Parathyroid adenoma (tissue), 2 donors: ENCODE measurements around the gene TRERF1.

ENCODE experiments used
- H2AFZ ChIP-seq: fragments of 300-600 bp; sonication (generic); one replicate; pipeline ENCODE4 v1.7.0; 2017; ENCODE audit warnings: antibody characterized with exemption, mild to moderate bottlenecking
- H3K27ac ChIP-seq: fragments of 300-600 bp; sonication (generic); one replicate; pipeline ENCODE4 v1.7.0; 2017
- H3K27me3 ChIP-seq: fragments of 300-600 bp; sonication (generic); one replicate; pipeline ENCODE4 v1.7.0; 2017; ENCODE audit warnings: low read length; ENCODE audit not compliant: control insufficient read depth, insufficient read depth
- H3K36me3 ChIP-seq: fragments of 300-600 bp; sonication (generic); one replicate; pipeline ENCODE4 v1.7.0; 2017; ENCODE audit warnings: low read length; ENCODE audit not compliant: control insufficient read depth, insufficient read depth
- H3K4me1 ChIP-seq: fragments of 300-600 bp; sonication (generic); one replicate; pipeline ENCODE4 v1.7.0; 2017; ENCODE audit warnings: control low read depth
- H3K4me2 ChIP-seq: fragments of 300-600 bp; sonication (generic); one replicate; pipeline ENCODE4 v1.7.0; 2017; ENCODE audit warnings: low read length
- H3K4me3 ChIP-seq: fragments of 300-600 bp; sonication (generic); one replicate; pipeline ENCODE4 v1.7.0; 2017; ENCODE audit warnings: low read depth, low read length
- H3K79me2 ChIP-seq: fragments of 300-600 bp; sonication (generic); one replicate; pipeline ENCODE4 v1.7.0; 2017; ENCODE audit warnings: control low read depth
- H3K9ac ChIP-seq: fragments of 300-600 bp; sonication (generic); one replicate; pipeline ENCODE4 v1.7.0; 2017; ENCODE audit warnings: mild to moderate bottlenecking
- H3K9me3 ChIP-seq: fragments of 300-600 bp; sonication (generic); one replicate; pipeline ENCODE4 v1.7.0; 2017; ENCODE audit warnings: low read length; ENCODE audit not compliant: control insufficient read depth
- TF ChIP-seq, protein P1 (sequence below): fragments of 300-600 bp; sonication (generic); IDR thresholded peaks from one replicate; pipeline ENCODE4 v1.7.0; 2017; ENCODE audit warnings: antibody characterized with exemption, mild to moderate bottlenecking
- donor health status: primary hyperparathyroidism.

TRERF1 gene

DNA sequence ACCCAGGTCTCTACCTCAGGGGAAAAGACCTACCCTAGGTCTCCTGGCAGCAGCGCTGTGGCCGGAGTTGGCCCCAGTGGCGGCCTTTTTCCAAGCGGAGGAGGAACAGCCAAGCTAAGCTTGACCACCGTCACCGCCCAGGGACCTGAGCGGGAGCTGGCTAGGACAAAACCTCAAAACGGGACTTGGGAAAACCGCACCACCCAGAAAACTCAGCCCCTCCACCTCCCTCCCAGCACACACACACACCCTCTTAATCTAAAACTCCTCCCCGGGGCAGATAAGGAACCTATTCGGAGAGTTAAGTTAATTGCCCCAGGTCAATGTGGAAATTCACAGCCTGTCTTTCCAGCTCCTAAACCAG lies 2.7 kb upstream of the TRERF1 start:
- no peaks in the 10 kb centered on the region for H3K9me3 ChIP-seq
- H3K4me2 ChIP-seq: no peak overlapping the region
- H3K27ac ChIP-seq: peak overlapping the region; percentile 93
- H3K27me3 ChIP-seq: no peaks in the 10 kb centered on the region
- H3K9ac ChIP-seq: no peak overlapping the region
- H3K79me2 ChIP-seq: peaks cover 7% of the 10 kb centered on the region
- no peaks in the 10 kb centered on the region for H3K36me3 ChIP-seq
- H3K4me3 ChIP-seq: no peak overlapping the region
- H3K4me1 ChIP-seq: peaks cover 10% of the 10 kb centered on the region
- TF ChIP-seq, protein P1, sequence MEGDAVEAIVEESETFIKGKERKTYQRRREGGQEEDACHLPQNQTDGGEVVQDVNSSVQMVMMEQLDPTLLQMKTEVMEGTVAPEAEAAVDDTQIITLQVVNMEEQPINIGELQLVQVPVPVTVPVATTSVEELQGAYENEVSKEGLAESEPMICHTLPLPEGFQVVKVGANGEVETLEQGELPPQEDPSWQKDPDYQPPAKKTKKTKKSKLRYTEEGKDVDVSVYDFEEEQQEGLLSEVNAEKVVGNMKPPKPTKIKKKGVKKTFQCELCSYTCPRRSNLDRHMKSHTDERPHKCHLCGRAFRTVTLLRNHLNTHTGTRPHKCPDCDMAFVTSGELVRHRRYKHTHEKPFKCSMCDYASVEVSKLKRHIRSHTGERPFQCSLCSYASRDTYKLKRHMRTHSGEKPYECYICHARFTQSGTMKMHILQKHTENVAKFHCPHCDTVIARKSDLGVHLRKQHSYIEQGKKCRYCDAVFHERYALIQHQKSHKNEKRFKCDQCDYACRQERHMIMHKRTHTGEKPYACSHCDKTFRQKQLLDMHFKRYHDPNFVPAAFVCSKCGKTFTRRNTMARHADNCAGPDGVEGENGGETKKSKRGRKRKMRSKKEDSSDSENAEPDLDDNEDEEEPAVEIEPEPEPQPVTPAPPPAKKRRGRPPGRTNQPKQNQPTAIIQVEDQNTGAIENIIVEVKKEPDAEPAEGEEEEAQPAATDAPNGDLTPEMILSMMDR: no peak
- peak overlapping the region; percentile 98 for H2AFZ ChIP-seq

DNA sequence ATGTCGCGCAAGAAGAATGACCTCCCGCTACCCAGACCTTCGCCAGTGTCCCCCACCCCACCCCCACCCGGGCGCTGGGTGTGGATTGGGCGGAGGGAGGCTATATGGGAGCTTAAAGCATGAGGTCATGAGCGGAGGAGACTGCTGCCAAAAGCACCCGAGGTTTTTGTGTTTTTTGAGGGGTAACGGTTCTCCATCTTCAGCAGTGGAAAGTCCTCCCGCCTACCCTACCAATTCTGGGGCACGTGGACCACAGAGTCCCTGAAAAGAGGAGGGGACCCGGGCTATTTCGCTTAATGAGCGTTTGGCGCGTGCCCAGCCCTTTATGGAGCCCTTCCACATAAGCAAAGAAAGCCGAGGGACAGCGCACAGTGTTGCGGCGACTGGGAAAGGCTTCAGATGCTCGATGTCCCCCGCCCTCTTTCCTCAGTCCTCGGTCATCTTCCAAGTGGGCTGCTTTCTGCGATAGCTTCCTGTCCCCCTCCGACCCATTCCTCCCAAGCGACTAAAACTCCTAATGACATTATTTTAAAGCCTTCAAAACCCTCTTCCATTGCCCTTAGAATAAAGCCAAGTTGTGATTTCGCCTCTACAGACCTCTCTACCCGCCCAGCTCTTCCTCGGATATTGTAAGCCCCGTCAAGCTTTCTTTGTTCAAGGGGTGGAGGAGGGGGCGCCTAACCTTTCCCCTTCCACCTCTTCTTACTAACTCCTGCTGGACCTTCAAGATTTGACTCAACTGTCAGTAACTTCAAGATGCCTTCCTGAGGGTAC lies 2.1 kb upstream of the TRERF1 start:
- Histone ChIP-seq H2AFZ (peak overlapping the region; percentile 98), H3K27ac (peak overlapping the region; percentile 93), H3K9ac (no peak overlapping the region), H3K4me3 (peak overlapping the region; percentile 77), H3K4me1 (peaks cover 12% of the 10 kb centered on the region), H3K36me3 (no peaks in the 10 kb centered on the region), H3K4me2 (peak overlapping the region; percentile 98), H3K27me3 (no peaks in the 10 kb centered on the region), H3K9me3 (no peaks in the 10 kb centered on the region), H3K79me2 (peaks cover 7% of the 10 kb centered on the region)
- TF ChIP-seq, protein P1: no peak

DNA sequence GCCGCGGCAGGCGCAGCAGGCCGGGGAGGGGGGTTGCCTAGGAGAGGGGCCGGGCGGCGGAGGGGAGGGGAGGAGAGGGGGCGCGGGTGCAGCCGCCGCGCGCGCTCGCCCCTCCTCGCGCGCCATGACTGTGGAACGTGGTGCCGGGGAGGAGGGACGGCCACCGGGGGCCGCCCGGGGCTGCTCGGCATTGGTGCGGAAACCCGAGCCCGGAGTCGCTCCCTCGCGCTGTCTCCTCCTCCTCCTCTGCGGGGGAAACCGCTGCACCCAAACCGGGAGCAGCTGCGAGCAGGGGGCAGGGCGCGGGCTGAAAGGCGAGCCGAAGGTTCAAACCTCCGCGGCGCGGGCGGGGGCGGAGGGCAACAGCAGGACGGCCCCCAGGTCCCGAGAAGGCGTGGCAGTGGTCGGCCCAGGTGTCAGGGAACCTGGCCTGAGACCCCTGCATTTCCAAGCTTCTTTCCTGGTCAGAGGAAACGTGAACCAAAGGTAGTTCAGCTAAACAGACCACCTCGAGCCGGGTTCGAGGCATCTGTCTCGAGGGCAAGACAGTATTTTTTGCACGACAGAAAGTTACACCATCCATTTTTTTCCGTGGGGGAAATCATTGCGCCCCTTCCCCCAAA lies 1.4 kb upstream of the TRERF1 start:
- Histone ChIP-seq H3K9me3 (no peaks in the 10 kb centered on the region), H3K27me3 (no peaks in the 10 kb centered on the region), H3K36me3 (no peaks in the 10 kb centered on the region), H3K4me3 (peak overlapping the region; percentile 77), H3K9ac (peak overlapping the region; percentile 22), H3K4me1 (peaks cover 12% of the 10 kb centered on the region), H3K4me2 (peak overlapping the region; percentile 98), H3K27ac (peak overlapping the region; percentile 93), H2AFZ (peak overlapping the region; percentile 98), H3K79me2 (peaks cover 7% of the 10 kb centered on the region)
- TF ChIP-seq, protein P1: peak; percentile 22

DNA sequence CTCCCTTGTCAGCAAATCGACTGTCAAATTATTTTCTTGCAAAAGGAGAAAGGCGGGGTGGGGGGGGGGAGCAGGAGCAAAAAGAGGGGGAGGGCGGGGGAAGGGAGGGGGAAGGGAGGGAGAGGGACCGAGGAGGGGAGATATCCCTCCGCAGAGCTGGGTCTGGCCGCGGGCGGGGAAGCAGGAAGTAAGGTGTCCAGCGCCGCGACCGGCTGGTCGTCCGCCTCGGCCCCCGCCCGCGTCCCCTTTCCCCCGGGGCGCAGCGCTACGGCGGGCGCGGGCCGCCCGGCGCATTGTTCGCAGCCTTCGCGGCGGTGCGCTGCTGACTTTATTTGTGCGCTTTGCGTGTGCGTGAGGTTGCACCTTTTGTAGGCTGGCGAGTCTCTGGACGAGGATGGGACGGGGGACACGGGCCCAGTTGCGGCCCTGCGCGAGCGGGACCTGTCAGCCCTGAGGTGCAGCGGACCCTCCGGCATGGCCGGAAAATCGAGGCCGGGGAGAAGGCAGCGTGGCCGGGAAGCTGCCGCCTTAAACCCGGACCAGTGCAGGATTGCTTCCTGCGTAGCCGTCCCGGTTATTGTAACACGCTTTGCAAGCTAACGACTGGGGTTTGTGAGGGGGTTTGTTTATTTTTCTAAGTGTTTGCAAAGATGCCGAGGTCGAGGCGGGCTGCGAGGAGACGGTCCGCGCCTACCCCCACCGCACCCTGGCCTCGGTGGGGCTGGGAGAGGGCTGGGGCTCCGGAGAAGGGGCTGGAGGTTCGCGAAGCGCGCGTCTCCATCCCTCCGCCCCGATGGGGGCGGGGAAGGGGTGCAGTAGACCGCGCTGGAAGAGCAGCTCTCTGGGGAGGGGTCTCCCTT lies 675 bp upstream of the TRERF1 start:
- H3K4me1 ChIP-seq: peaks cover 12% of the 10 kb centered on the region
- peaks cover 7% of the 10 kb centered on the region for H3K79me2 ChIP-seq
- no peaks in the 10 kb centered on the region for H3K9me3 ChIP-seq
- H3K9ac ChIP-seq: peak overlapping the region; percentile 22
- peak overlapping the region; percentile 98 for H3K4me2 ChIP-seq
- peak overlapping the region; percentile 98 for H2AFZ ChIP-seq
- no peaks in the 10 kb centered on the region for H3K27me3 ChIP-seq
- peak overlapping the region; percentile 93 for H3K27ac ChIP-seq
- no peaks in the 10 kb centered on the region for H3K36me3 ChIP-seq
- TF ChIP-seq, protein P1: no peak
- peak overlapping the region; percentile 77 for H3K4me3 ChIP-seq
